Stimulated activated CD8-positive, alpha-beta memory T cell treated with anti-CD3 and anti-CD28 coated beads, Interleukin-12 subunit alpha, Interleukin-12 subunit beta, amount 100 ng/mL, for 1 hour (primary cell): ENCODE measurements around the gene PTPRK.

Source experiments
- DNase-seq: peaks from one replicate; pipeline ENCODE4 v3.0.0-alpha.2; 2020; ENCODE audit warnings: low read depth

PTPRK gene

DNA sequence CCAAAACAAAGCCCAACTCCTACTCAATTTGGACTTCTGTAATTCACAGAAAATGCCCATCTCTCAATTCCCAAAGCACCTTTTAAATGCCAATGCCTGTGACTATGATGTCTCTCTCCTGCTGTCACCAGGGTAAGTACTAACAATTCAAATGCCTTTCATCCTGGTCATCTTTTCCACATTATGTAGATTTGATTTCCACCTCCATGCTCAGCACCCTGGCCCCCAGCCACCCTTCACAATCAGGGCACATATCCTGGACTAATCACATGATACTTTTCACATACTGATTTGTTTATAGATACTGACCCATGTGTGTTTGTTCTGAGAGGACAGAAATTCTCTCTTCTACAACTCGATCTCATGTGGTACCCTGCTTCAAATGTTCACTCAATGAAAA, 236.3 kb downstream of the PTPRK start:
- no peak for DNase-seq

DNA sequence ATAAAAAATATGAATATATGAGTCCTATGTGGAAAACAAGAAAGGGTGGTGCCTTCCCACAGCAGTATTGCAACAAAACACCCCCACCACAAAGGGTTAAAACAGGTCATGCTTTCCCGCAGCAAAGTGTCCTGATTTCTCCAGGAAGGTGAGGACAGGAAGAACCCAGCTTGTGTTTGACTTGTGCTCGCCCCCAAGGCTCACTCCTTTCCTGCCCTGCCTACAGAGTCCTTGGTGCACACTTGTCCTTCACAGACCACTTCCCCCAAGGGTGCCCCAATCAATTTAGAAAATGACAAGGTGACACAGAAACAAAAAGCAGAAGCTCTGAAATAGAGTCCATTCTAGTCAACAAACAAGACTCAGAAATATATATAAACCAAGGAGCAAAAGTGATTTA, 237.4 kb downstream of the PTPRK start:
- DNase-seq = no peak

DNA sequence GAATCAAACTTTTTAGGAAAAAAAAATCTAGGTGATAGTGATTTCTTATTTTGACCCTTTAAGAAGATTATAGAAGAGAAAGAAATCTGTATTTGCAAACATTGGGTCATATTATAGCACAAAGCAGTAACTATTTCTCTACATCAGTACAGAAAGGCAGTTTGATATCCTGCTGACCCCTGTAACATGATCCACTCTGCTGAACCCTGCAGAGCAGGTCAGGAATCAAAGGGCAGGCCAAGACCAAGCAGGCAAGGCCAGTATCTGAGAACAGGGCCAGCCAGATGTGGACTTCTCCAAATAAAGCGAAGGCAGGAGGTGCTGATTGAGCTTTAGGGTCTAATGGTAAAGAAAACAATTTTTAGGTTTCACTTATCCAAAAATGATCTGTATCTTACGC, 239.4 kb downstream of the PTPRK start:
- no peak for DNase-seq

DNA sequence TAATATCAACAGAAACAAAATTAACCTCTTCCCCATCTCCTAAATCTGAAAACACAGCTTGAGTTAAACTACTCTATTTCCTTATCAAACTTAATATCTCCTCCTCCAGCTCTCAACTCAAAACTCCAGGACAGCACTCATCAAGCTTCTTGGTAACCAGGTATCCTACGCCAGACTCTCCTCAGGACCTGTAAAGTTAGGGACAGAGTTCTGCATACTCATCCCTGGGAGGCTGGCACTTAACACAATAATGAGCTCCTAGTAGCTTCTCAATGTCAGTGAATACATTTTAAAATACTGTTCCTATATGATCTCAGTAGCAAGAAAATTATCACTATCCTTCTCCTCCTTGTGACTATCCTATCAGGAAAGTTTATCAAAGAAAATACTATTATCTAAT, 240.3 kb downstream of the PTPRK start:
- no peak for DNase-seq

DNA sequence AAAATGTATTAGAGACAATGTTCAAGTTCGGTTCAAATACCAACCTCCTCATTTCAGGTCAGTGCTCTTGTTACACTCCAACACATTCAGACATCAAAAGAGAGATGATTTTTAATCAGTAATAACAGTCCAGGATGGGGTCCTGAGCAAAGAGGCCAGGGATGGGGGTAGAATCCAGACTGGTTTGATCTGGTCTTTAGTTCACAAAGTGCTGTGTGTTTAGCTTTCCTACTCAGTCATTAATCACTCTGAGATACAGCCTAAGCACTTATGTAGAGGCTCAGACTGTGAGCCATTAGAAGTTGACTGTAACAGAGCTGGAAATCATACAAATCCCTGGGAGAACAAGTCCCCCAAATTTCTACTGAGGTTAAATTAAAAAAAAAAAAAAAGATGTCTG, 241.6 kb downstream of the PTPRK start:
- DNase-seq = no peak

DNA sequence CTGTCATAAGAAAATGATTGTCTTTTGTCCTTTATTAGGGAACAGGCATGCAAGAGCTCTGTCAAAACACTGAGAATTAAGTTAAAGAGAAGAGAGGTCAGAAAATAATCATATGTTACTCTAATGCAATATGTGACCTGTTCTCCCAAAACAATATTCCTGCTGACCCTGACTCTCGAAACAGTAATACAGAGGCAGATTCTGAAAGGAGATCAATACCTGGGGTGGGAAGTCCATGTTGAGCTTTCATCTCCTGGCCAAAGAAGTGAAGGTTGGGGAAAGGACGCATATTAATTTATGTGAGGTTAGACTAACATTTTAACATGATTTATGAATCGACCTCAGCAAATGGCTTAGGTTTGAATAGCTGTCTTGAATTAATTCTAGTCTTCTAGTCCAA, 243.0 kb downstream of the PTPRK start:
- DNase-seq = no peak

DNA sequence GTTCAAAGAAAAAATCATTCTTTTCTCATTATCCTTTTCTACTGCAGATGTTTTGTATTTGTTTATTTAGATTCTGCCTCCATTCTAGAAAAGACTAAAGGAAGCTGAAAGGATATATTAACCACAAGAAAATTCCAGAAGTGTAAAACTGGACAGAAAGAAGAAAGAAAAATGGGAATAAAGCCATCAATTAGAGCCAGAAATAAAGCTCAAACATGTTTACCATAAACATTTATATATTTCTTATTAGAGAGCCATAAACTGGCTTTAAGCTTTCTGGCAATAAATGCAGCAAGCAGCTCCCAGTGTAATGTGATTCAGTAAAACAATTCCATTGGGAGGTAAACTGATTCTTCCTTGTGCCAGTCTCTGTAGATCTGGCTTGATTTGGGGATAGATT, 244.1 kb downstream of the PTPRK start:
- DNase-seq = no peak

DNA sequence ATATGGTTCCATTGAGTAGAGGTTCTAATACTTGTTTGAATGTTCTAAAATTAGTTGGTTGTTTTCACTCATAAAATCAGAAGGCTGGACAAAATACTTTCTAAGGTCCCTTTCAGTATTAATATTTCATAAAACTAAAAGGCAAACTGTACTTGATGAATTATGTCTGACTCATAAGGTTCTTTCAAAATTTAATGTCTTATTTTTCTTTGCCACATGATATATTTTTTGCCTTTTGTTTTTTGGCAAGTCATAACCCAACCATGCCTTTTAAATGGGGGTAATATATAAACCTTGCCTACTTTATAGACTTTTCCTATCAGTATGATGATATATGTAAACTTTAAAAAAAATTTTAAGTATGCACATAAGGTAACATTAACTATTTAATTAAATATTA, 244.7 kb downstream of the PTPRK start:
- DNase-seq = no peak

DNA sequence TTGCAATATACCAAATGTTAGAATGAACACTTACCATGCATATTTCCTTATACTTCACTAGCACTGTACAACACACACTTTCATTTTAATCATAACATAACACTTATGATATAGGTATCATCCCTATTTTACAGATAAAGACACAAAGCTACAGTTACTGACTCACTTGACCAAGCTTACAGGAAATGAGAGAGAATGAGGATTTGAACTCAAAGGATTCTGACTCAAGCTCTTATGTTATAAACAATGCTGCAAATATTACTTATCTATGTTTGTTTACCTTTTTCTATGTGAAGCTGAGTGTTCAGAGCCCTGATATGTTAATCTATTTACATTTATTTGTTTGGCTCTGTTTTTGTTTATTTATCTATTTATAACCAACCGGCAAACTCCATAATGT, 245.4 kb downstream of the PTPRK start:
- DNase-seq = no peak

DNA sequence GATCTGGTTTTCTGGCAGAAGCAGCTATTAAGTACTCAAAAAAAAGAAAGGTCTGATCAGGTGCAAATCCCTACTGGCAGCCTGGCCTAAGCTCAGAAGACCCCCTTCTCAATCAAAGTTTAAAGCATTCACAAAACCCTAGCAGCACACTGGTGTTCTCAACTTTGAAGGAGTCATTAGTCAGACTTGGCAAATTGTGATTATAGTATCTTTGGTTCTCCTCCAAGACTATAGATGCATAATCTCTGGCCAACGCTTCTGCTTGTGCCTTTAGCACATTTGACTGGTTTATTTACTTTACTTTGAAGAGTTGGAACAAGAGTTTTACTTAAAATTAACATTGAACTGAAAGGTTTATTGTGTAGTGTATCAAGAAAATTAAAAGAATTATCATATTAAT, 248.9 kb downstream of the PTPRK start:
- no peak for DNase-seq

DNA sequence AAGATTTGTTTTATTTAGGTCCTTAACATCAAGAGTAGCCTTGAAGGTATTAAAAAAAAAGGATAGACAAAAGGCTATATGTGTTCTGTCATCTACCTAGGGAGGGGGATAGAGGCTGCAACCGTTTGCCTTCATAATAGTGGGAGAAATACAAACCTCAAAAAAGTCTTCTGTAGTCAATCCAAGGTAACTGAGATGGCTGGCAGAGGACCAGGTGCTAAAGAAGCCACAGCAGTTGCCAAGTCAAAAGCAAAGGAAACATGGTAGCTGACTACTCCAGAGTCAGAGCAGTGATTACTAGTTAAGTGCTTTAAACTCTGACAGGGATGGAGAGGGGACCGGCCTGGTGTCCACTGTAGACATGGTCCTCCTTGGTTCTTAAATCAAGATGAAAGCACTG, 249.4 kb downstream of the PTPRK start:
- DNase-seq = no peak

DNA sequence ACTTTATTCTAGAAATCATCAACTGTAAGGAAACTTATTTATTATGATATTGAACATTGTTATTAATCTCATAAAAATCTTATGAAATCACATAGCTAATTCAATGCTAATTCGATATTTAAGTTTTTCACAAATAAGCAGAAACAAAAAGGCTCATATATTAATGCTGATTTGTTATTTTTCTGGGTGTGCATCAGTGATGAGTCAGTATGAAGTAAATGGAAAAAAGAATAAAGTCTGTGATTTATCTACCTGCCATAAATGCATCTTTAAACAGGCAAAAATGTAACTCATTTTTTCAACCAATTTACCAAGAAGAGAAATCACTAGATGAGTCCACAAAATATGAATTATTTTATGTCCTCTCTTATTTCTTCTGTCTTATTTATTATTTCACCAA, 253.5 kb downstream of the PTPRK start:
- no peak for DNase-seq

DNA sequence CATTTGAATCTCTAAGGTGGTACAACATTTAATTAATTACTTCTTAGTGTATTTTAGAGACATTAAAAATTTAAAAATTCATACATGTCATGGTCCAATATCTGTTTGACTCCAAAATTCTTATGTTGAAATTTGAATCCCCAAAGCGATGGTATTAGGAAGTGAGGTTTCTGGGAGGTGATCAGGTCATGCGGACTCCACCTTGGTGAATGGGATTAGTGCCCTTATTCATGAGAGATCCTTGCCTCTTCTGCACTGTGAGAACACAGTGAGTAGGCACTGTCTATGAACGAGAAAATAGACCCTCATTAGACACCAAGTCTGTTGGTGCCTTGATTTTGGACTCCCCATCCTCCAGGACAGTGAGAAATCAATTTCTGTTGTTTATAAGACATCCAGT, 254.7 kb downstream of the PTPRK start:
- no peak for DNase-seq

DNA sequence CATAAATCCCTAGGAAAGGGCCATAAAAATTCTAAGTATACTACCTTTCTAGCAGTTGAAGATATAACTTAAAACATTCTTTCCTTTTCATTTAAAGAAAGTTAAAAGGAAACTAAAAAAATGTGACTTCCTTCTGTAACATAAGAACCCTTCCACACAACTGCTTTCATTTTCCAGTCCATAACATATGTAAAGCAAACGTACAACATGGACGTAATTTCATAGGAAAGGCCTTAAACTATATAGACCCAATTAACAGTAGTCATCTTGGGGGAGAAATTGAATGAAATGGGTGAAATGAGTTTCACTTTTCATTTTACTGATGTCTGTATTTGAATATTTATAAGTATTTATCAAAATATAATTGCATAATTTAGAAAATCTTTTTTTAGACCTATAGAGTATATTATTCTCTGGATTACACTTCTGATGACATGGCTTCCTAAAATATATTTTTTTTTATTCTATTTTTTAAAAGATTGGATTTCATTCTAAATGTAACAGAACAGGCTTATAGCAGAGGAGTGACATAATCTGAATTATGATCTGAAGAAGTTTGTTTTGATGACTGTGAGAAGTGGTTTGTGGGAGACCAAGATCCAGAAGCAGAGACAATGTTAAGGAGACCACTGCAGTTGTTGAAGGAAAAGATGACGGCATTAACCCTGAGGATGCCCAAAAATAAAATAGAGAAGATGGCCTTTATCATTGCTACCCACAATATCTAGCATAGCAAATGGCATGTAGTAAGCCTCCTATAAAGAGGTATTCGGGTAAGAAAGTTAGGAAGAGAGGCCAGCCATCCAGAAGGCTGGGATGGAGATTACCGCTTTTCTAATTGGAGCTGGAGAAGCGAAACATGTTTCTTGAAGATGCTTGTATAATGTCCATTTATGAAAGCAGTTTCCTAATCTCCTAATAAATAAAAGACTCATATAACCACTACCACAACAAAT, 260.4 kb downstream of the PTPRK start:
- no peak for DNase-seq

DNA sequence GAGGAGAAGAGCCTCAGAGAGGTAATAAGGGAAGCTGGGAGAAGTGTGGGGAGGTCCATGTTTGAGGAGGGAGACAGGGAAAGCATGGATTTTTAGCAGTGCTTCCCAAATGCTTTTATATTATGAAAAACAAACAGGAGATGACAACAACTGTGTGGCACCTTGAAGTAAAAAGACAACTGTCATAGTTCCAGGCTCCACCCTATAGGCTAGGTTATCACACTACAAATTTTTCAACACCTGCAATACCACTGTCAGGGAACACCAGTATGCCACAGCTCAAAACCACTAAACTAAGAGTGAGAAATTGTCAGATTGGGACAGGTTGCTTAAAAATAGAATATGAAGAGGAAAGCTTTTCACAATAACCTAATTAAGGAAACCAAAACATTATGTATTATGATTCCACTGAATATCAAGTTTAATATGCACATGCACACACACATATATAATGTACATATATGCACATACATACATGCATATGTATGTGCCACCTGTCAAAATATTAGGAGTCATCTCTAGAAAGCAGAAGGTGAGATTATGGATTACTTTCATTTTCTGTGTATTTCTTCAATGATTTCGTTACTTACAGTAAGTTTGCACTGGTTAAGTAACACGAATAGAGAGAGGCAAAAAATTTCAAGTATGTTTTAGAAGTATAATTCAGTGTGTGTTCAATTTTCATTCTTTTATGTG, 261.2 kb downstream of the PTPRK start:
- DNase-seq = no peak

DNA sequence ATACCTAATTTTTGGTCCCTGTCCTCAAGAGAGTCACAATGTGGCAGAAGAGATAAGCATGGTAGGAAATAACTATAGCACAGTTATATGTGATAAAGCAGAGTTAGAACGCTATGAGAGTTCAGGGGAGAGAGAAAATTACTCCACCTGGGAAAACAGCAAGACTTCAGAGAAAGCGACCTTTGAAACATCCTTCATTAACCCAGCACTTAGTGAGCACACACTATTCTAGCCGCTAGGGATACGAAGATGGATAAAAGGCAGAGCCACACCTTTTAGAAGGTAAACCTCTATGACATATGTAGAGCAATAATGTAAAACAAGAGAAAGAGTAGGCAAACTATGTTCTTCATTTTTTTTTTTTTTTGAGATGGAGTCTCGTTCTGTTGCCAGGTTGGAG, 264.3 kb downstream of the PTPRK start:
- DNase-seq = no peak

DNA sequence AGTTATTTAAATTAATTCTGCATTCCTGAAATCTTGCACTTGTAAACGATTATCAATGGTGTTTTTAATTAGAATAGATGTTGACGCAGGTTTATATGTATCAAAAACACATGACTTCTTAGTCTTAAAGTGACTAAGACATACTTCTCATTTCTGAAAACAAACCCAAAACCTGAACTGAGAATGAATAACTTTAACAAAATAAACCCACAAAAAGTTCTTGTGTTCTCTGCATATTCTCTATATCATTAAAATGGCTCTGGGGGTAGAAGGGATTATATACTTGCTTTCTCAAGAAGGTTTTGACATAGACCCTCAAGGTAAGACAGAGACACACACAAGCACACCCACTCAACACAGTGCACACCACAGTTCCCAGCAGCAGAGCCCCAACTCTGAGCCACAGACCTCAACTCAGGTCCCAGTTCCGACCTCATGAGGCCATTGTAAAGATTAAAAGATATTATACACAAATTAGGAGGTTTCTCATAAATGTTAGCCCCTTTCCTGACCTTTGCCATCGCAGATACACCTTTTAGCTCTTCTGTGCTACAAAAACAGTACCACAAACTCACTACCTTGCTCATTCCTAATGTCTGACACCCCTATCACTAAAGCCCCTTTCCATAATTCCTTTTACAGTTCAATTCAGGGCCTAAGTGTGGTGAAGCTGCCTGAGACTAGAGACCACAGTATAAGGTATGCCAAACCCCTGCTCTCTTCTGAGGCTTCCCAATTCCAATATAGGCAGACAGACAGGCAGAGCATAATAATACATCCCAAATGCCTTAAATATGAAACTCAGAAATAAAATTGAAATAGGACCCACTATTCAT, 267.8 kb downstream of the PTPRK start:
- DNase-seq = no peak

DNA sequence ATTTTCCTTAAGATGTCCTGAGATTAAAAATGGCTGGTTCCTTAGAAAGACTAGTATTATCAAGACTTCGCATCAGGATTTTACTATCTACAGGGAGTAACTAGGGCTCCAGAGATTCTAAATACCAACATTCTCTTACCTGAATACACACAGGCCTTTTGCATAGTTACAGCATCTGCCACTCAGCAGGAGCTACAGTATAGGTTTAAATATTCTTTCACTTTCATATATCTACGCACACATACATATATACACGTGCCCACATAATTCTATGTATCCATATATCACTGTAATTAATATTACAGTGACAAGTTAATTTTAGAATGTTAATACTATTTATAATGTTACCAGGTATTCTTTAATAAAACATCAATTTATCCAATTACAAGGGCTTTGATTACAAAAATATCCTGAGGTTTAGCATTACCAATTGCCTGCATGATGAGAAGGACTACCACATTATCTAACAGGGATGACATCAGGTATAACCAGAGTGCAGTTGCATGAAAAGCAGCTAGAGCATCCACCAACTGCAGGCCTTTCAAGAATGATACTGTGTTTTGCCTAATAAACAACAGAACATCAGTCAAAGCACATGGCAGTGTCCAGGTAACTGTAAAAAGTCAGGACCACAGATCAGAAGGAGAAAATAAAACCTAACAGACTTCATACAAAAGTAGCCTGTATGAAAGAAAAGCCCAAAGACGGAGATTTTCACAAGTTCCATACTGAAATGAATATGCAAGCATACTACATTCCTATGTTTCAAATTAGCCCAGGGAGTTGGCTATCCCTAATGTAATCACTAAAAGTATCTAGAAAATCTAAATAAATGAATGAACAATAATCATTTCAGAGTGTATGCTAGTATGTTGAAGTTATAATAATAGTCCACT, 268.7 kb downstream of the PTPRK start:
- no peak for DNase-seq

DNA sequence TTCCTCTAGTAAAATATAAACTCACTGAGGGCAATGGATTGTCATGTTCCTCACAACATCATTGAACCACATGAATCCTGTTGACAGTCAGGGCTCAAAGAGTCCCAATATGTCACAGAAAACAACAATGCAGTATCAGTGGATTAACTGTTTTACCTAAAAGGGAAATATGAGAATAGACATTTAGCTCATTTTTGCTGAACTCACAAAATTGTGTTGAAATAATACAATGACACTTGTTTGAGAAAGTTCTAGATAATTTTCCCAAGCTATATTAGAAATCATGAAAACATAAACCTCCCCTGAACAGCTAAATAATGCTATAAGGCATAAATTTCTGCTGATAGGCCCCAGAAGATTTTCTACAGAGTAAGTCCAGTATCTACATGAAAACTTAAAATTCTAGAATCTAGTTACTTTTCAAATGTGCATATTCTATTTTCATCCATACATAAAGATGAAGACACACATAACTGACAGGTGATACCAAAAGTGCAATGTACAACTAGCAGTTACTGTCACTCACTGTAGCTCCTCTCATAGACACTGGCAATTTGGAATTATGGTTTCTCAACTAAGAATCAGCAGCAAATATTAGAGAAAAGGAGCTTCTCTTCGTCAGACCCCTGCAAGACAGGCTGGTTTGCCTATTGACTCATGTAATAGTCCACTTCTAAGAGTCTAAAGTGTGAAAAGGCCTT, 269.9 kb downstream of the PTPRK start:
- DNase-seq = no peak

DNA sequence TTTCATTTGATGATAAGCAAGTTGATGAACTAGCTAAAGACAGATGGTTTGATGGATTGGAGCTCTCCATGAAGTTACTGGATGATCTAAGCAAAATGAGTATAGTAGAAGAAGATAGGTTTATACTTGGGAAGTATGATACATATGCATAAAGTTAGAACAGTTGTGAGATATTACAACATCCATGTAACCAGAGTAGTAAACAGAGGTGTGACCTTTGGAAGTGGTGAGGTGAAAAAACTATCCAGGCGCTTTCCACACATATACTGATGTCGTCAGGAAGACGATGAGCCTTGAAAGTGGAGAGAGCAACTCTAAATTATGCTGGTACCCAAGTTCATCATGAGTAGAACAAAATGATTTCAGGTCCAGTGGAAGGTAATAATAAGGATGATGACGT, 271.0 kb downstream of the PTPRK start:
- no peak for DNase-seq
